HG02852 (cell line): Measurements from ENCODE around the gene WLS.
"Not testable (repeated sequence)": the region's sequence is repeated elsewhere in the genome, so short reads cannot be mapped to it uniquely, and the experiment has no call there.

Source experiments
- ATAC-seq: cut with Tn5 transposase; IDR thresholded peaks from one replicate; pipeline ENCODE4 v1.9.1; 2021; ENCODE audit warnings: mild to moderate bottlenecking, moderate library complexity; ENCODE audit not compliant: unreplicated experiment

Gene WLS

GRCh38 chr1:68201546-68202238, 30.6 kb downstream of the WLS start:
- ATAC-seq: no peak

- no peak for ATAC-seq
These were observed 32.7 kb downstream of the WLS start for GRCh38 chr1:68199603-68200002.

- no peak for ATAC-seq
These were observed 33.6 kb downstream of the WLS start for GRCh38 chr1:68198752-68199151.

- ATAC-seq: no peak
These were observed 34.4 kb downstream of the WLS start for GRCh38 chr1:68197891-68198290.

GRCh38 chr1:68197461-68197860, 34.9 kb downstream of the WLS start:
- ATAC-seq: no peak

- ATAC-seq: no peak
These were observed 35.6 kb downstream of the WLS start for GRCh38 chr1:68196676-68197075.

GRCh38 chr1:68191717-68192116, 40.6 kb downstream of the WLS start:
- no peak for ATAC-seq

GRCh38 chr1:68188644-68189340, 43.5 kb downstream of the WLS start:
- ATAC-seq: no peak

GRCh38 chr1:68188060-68188538, 44.2 kb downstream of the WLS start:
- no peak for ATAC-seq

GRCh38 chr1:68185743-68186142, 46.6 kb downstream of the WLS start:
- no peak for ATAC-seq

GRCh38 chr1:68183895-68184294, 48.4 kb downstream of the WLS start:
- no peak for ATAC-seq

- ATAC-seq: peak; percentile 32
These were observed 51.2 kb downstream of the WLS start for GRCh38 chr1:68181165-68181556.

- peak; percentile 62 for ATAC-seq
These were observed 51.7 kb downstream of the WLS start for GRCh38 chr1:68180441-68181164.

GRCh38 chr1:68178821-68179490, 53.4 kb downstream of the WLS start:
- ATAC-seq: peak; percentile 49

GRCh38 chr1:68175621-68176398, 56.5 kb downstream of the WLS start:
- ATAC-seq: no peak

- no peak for ATAC-seq
These were observed 57.6 kb downstream of the WLS start for GRCh38 chr1:68174738-68175113.

- no peak for ATAC-seq
These were observed 58.2 kb downstream of the WLS start for GRCh38 chr1:68173936-68174737.

- ATAC-seq: no peak
These were observed 58.9 kb downstream of the WLS start for GRCh38 chr1:68173283-68173935.

- not testable (repeated sequence) for ATAC-seq
These were observed 60.5 kb downstream of the WLS start for GRCh38 chr1:68171795-68172194.
